C4-2B (cell line): ENCODE data around the gene MRC2.

Experiments
- ZFX ChIP-seq: fragments of 450-650 bp; IDR thresholded peaks from 2 replicates; pipeline ENCODE4 v1.6.1; 2017
- TF ChIP-seq, protein P1 (sequence below): fragments of 450-650 bp; conservative IDR thresholded peaks from 2 replicates; pipeline ENCODE4 v1.5.1; 2017; ENCODE audit warnings: mild to moderate bottlenecking

- TF ChIP-seq, protein P1, sequence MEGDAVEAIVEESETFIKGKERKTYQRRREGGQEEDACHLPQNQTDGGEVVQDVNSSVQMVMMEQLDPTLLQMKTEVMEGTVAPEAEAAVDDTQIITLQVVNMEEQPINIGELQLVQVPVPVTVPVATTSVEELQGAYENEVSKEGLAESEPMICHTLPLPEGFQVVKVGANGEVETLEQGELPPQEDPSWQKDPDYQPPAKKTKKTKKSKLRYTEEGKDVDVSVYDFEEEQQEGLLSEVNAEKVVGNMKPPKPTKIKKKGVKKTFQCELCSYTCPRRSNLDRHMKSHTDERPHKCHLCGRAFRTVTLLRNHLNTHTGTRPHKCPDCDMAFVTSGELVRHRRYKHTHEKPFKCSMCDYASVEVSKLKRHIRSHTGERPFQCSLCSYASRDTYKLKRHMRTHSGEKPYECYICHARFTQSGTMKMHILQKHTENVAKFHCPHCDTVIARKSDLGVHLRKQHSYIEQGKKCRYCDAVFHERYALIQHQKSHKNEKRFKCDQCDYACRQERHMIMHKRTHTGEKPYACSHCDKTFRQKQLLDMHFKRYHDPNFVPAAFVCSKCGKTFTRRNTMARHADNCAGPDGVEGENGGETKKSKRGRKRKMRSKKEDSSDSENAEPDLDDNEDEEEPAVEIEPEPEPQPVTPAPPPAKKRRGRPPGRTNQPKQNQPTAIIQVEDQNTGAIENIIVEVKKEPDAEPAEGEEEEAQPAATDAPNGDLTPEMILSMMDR, result no peak
- no peak for TF ChIP-seq ZFX
Measured at GRCh38 chr17:62628831-62629555, 1.5 kb downstream of the MRC2 start.
